ENCODE measurements around the gene COPZ2. TPM values are rescaled to one million over a fixed set of nuclear protein-coding genes. Genes with fewer than 3 reads are reported as not detected.
"Not testable (repeated sequence)": the region's sequence is repeated elsewhere in the genome, so short reads cannot be mapped to it uniquely, and the experiment has no call there.

Gene COPZ2
- total RNA-seq, 1 donor from 2014 or later, result 4.6 TPM

GRCh38 chr17:48031966-48032365 is 5.6 kb downstream of the COPZ2 start:
- no peak for DNase-seq (ENCODE audit: low read depth in 2 of 2)

- DNase-seq (ENCODE audit: low read depth in 2 of 2), result peak in 1 of 2 donors; percentile 26
These were observed 7.1 kb downstream of the COPZ2 start for GRCh38 chr17:48030531-48030930.

- no peak for DNase-seq (ENCODE audit: low read depth in 2 of 2)
These were observed 8.9 kb downstream of the COPZ2 start for GRCh38 chr17:48028736-48029135.

- DNase-seq (ENCODE audit: low read depth in 2 of 2), result no peak
These were observed 10.1 kb downstream of the COPZ2 start for GRCh38 chr17:48027322-48027981.

GRCh38 chr17:48026502-48027321 is 10.9 kb downstream of the COPZ2 start:
- DNase-seq (ENCODE audit: low read depth in 2 of 2), result peak; percentile 85 to 90

GRCh38 chr17:48025904-48026501 is 11.6 kb downstream of the COPZ2 start:
- DNase-seq (ENCODE audit: low read depth in 2 of 2), result no peak

- peak; percentile 97 for DNase-seq (ENCODE audit: low read depth in 2 of 2)
These were observed 12.3 kb downstream of the COPZ2 start for GRCh38 chr17:48025040-48025903.

- peak; percentile 8 to 14 for DNase-seq (ENCODE audit: low read depth in 2 of 2)
These were observed 13.2 kb downstream of the COPZ2 start for GRCh38 chr17:48024149-48025039.

GRCh38 chr17:48023400-48024148 is 14.0 kb downstream of the COPZ2 start:
- DNase-seq (ENCODE audit: low read depth in 2 of 2), result peak; percentile 49 to 51

GRCh38 chr17:48022901-48023300 is 14.7 kb downstream of the COPZ2 start:
- DNase-seq (ENCODE audit: low read depth in 2 of 2), result no peak

GRCh38 chr17:48021934-48022333 is 15.7 kb downstream of the COPZ2 start:
- no peak for DNase-seq (ENCODE audit: low read depth in 2 of 2)

- DNase-seq (ENCODE audit: low read depth in 2 of 2), result not testable (repeated sequence)
These were observed 19.8 kb downstream of the COPZ2 start for GRCh38 chr17:48017817-48018158.

GRCh38 chr17:48016112-48016511 is 21.5 kb downstream of the COPZ2 start:
- DNase-seq (ENCODE audit: low read depth in 2 of 2), result no peak

GRCh38 chr17:48014595-48015111 is 22.9 kb downstream of the COPZ2 start:
- DNase-seq (ENCODE audit: low read depth in 2 of 2), result no peak

GRCh38 chr17:48013876-48014594 is 23.6 kb downstream of the COPZ2 start:
- DNase-seq (ENCODE audit: low read depth in 2 of 2), result no peak

- no peak for DNase-seq (ENCODE audit: low read depth in 2 of 2)
These were observed 24.9 kb downstream of the COPZ2 start for GRCh38 chr17:48012654-48013053.

- peak in 1 of 2 donors; percentile 26 for DNase-seq (ENCODE audit: low read depth in 2 of 2)
These were observed 25.5 kb downstream of the COPZ2 start for GRCh38 chr17:48012151-48012520.

- DNase-seq (ENCODE audit: low read depth in 2 of 2), result peak; percentile 23 to 31
These were observed 26.0 kb downstream of the COPZ2 start for GRCh38 chr17:48011405-48012150.
